ENCODE results near the gene E2F3.

Gene E2F3

DNA sequence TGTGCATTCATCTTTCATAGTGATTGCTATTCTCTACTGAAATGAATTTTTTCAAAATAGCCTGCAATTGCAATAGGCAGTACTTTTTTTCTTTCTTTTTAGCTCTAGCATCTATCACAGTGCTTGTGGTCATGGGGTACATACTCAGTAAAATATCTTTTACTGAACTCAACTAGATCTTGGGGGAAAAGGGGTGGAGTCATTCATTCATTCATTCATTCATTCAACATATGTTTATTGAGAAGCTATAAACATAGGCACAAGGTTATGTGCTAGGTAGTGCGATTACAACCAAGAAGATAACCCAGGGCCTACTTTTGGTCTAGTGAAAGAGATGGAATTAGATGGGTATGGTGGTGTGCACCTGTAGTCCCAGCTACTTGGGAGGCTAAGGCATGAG is 131.2 kb downstream of the E2F3 start:
- no peak overlapping the region for H3K4me3 ChIP-seq (ENCODE audit: low read depth in 1 of 2, low read length in 2 of 2)
- H3K79me2 ChIP-seq (ENCODE audit: insufficient read depth, low read length) = peaks cover 34% of the 10 kb centered on the region
- H4K20me1 ChIP-seq (ENCODE audit: insufficient read depth, low read length) = no peaks in the 10 kb centered on the region
- H3K9ac ChIP-seq (ENCODE audit: low read depth, low read length) = no peak overlapping the region
- H3K9me3 ChIP-seq (ENCODE audit: insufficient read depth, low read length, severe bottlenecking) = no peaks in the 10 kb centered on the region
- ATAC-seq (ENCODE audit: insufficient read depth, low read depth) = no peak
- TF ChIP-seq, protein P1, sequence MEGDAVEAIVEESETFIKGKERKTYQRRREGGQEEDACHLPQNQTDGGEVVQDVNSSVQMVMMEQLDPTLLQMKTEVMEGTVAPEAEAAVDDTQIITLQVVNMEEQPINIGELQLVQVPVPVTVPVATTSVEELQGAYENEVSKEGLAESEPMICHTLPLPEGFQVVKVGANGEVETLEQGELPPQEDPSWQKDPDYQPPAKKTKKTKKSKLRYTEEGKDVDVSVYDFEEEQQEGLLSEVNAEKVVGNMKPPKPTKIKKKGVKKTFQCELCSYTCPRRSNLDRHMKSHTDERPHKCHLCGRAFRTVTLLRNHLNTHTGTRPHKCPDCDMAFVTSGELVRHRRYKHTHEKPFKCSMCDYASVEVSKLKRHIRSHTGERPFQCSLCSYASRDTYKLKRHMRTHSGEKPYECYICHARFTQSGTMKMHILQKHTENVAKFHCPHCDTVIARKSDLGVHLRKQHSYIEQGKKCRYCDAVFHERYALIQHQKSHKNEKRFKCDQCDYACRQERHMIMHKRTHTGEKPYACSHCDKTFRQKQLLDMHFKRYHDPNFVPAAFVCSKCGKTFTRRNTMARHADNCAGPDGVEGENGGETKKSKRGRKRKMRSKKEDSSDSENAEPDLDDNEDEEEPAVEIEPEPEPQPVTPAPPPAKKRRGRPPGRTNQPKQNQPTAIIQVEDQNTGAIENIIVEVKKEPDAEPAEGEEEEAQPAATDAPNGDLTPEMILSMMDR (IDR thresholded peaks at IDR 0.05; ENCODE audit: borderline replicate concordance, extremely low read depth, low read length, poor library complexity, severe bottlenecking) = no peak
- TF ChIP-seq EZH2 (IDR thresholded peaks at IDR 0.05; ENCODE audit: borderline replicate concordance, low read depth, low read length, severe bottlenecking) = no peak
- H3K27ac ChIP-seq (ENCODE audit: low read length) = no peak overlapping the region
- DNase-seq = no peak
- H2AFZ ChIP-seq (ENCODE audit: low read depth, low read length) = no peak overlapping the region
- H3K36me3 ChIP-seq (ENCODE audit: insufficient read depth, low read length) = peaks cover 11% of the 10 kb centered on the region
- peaks cover 39% of the 10 kb centered on the region for H3K4me1 ChIP-seq (ENCODE audit: insufficient read depth, low read length)
- no peaks in the 10 kb centered on the region for H3K27me3 ChIP-seq (ENCODE audit: insufficient read depth, low read length, poor library complexity)
- H3K4me2 ChIP-seq (ENCODE audit: insufficient read depth, low read length) = no peak overlapping the region

GRCh38 chr6:20533746-20534294 is 132.1 kb downstream of the E2F3 start:
- Histone ChIP-seq H3K9me3 (ENCODE audit: insufficient read depth, low read length, severe bottlenecking) (no peaks in the 10 kb centered on the region), H3K36me3 (ENCODE audit: insufficient read depth, low read length) (peaks cover 17% of the 10 kb centered on the region), H3K27ac (ENCODE audit: low read length) (peak overlapping the region; percentile 79), H3K27me3 (ENCODE audit: insufficient read depth, low read length, poor library complexity) (no peaks in the 10 kb centered on the region), H3K4me3 (ENCODE audit: low read depth in 1 of 2, low read length in 2 of 2) (peak overlapping the region; percentile 50 to 83; a peak in 3 of 4 replicates), H3K79me2 (ENCODE audit: insufficient read depth, low read length) (peaks cover 44% of the 10 kb centered on the region), H3K9ac (ENCODE audit: low read depth, low read length) (peak overlapping the region; percentile 67), H3K4me2 (ENCODE audit: insufficient read depth, low read length) (peak overlapping the region; percentile 92), H4K20me1 (ENCODE audit: insufficient read depth, low read length) (no peaks in the 10 kb centered on the region), H3K4me1 (ENCODE audit: insufficient read depth, low read length) (peaks cover 31% of the 10 kb centered on the region), H2AFZ (ENCODE audit: low read depth, low read length) (peak overlapping the region; percentile 75)
- no peak for ATAC-seq (ENCODE audit: insufficient read depth, low read depth)
- DNase-seq = no peak
- TF ChIP-seq EZH2 (IDR thresholded peaks at IDR 0.05; ENCODE audit: borderline replicate concordance, low read depth, low read length, severe bottlenecking) = no peak
- TF ChIP-seq, protein P1 (IDR thresholded peaks at IDR 0.05; ENCODE audit: borderline replicate concordance, extremely low read depth, low read length, poor library complexity, severe bottlenecking) = no peak

- H3K4me2 ChIP-seq (ENCODE audit: insufficient read depth, low read length) = peak within 1 kb of the TSS; percentile 92
- peak within 1 kb of the TSS; percentile 75 for H2AFZ ChIP-seq (ENCODE audit: low read depth, low read length)
- peak within 1 kb of the TSS; percentile 79 for H3K27ac ChIP-seq (ENCODE audit: low read length)
- H3K79me2 ChIP-seq (ENCODE audit: insufficient read depth, low read length) = peaks cover 51% of the 10 kb centered on the region
- peak; percentile 90 for ATAC-seq (ENCODE audit: insufficient read depth, low read depth)
- TF ChIP-seq, protein P1 (IDR thresholded peaks at IDR 0.05; ENCODE audit: borderline replicate concordance, extremely low read depth, low read length, poor library complexity, severe bottlenecking) = no peak
- TF ChIP-seq EZH2 (IDR thresholded peaks at IDR 0.05; ENCODE audit: borderline replicate concordance, low read depth, low read length, severe bottlenecking) = no peak
- H3K36me3 ChIP-seq (ENCODE audit: insufficient read depth, low read length) = peaks cover 18% of the 10 kb centered on the region
- DNase-seq = peak; percentile 92
- no peaks in the 10 kb centered on the region for H3K9me3 ChIP-seq (ENCODE audit: insufficient read depth, low read length, severe bottlenecking)
- no peaks in the 10 kb centered on the region for H4K20me1 ChIP-seq (ENCODE audit: insufficient read depth, low read length)
- no peaks in the 10 kb centered on the region for H3K27me3 ChIP-seq (ENCODE audit: insufficient read depth, low read length, poor library complexity)
- peaks cover 31% of the 10 kb centered on the region for H3K4me1 ChIP-seq (ENCODE audit: insufficient read depth, low read length)
- peak within 1 kb of the TSS; percentile 50 to 83 for H3K4me3 ChIP-seq (ENCODE audit: low read depth in 1 of 2, low read length in 2 of 2)
- H3K9ac ChIP-seq (ENCODE audit: low read depth, low read length) = peak within 1 kb of the TSS; percentile 67
Measured at GRCh38 chr6:20534295-20535262, 132.9 kb downstream of the E2F3 start, which contains the start of gene CDKAL1. TSS of gene CDKAL1 (plus strand) at chr6:20534457. CDS start at chr6:20546351, 11,894 bp downstream.

Data from DND-41 (cell line).